ENCODE data around the gene ROPN1B.

ROPN1B gene

DNA sequence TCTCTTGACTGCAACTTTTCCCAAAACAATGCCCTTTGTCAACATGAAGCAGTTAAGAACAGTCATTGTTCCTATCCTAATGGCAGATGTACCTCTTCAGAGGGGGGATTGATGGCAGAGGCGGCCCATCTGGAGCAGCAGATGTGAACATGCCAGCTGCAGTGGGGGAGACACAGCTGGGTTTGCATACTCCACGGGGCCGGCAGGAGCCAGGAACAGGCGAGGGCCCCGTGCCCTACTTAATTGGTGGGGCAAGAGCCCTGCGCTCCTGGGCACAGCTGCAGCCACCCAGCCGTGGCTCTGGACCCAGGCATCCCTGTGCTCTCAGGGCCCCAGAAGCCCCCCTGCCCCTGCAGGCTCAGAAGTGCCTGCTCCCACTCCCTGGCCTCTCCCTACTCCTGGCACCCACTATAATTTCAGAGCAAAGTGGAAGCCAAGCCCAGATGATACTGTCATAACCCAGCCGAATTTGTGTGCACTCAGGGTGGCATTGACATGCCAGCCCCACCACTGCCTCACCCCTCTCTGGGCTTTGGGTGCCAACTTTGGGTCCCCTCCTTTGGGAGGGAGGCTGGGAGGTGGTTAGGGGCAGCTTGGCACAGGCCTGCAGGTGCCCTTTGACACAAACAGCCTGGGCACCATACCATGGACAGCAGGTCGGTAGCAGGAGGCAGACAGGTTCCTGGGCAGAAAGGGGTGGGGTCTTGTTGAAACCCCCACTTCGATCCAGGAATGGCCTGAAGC, 34.6 kb downstream of the ROPN1B start:
- in situ Hi-C loops (cut with HindIII; ENCODE audit: low sequenced_read_pairs): no loop called here

DNA sequence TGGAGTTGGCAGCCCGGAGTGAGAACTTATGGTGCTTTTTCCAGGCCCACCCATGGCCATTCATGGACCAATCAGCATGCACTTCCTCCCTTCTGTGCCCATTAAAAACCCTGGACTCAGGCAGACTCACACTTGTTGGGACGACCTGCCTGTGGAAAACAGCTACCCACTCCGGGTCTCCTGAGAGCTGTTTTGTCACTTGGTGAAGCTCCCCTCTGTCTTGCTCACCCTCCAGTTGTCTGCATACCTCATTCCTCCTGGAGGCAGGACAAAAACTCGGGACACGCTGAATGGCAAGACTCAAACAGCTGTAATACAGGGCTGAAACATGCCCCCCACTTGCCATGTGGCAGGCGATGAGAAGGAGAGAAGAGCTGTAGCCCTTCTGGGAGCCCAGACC, 35.2 kb downstream of the ROPN1B start:
- in situ Hi-C loops (cut with HindIII; ENCODE audit: low sequenced_read_pairs): no loop called here

DNA sequence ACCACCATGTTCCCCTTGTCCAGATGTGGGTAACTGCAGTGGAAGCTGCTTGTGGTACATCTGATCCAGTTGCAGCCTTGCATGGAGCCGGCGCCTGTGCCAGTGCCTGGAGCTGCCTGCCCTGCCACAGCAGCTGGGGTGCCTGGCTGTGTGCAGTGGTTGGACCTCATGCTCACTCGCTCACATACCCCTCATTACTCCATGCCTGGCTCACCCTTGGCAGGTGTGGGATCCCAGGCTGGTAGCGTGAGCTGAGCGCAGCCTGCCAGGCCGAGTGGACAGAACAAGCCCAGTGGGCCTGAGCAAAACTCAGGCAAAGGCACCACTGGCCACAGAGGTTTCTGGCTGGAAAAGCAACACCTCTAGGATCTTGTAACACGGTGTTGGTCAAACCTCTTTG, 35.7 kb downstream of the ROPN1B start:
- in situ Hi-C loops (cut with HindIII; ENCODE audit: low sequenced_read_pairs): no loop called here

DNA sequence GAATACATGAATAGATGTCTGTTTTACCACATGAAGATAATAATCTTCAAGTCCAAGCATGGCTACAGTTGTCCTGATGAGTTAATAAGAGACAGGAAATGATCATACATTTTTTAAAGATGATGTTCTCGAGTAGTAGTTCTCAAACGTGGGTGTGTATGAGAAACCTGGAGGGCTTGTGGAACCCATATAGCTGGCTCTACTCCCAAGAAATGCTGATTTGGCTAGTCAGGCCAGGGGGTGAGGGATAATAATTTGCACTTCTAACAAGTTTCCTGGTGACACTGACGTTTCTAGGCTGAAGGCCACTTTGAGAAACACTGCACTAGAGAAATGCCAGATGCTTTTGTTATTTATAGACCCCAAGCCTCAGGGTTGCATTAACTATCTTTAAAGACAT, 37.0 kb downstream of the ROPN1B start:
- in situ Hi-C loops (cut with HindIII; ENCODE audit: low sequenced_read_pairs): no loop called here

DNA sequence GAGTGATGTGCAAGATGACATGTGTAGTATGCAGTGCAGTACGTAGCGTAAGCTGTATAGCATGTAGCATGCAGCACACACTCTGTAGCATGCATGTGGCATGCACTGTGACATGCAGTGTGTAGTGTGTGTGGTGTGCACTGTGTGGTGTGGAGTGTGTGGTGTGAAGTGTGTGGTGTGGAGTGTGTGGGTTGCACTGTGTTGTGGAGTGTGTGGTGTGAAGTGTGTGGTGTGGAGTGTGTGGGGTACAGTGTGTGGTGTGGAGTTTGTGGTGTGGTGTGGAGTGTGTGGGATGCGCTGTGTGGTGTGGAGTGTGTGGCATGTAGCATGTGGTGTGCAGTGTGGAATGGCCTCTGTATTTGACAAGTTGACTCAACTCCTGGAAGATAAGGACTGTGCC, 39.2 kb downstream of the ROPN1B start:
- in situ Hi-C loops (cut with HindIII; ENCODE audit: low sequenced_read_pairs): no loop called here

DNA sequence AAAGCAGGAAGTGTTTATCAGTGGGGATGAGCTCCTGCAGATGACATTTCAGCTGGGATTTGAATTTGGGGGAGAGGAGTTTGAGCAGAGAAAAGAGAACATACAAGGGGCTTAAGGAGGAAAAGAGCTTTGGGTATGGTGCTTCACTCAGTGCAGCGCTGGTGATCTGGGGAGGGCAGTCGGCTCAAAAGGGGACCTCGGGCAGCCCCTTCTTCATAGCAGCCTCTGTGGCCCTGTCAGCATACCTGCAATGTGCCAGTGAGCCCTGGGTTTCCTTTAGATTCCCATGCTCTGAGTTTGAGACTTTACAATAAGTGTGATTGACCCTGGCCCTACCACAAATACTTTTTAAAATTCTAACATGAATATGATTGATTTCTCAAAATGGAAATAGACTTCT, 40.2 kb downstream of the ROPN1B start:
- in situ Hi-C loops (cut with HindIII; ENCODE audit: low sequenced_read_pairs): no loop called here

DNA sequence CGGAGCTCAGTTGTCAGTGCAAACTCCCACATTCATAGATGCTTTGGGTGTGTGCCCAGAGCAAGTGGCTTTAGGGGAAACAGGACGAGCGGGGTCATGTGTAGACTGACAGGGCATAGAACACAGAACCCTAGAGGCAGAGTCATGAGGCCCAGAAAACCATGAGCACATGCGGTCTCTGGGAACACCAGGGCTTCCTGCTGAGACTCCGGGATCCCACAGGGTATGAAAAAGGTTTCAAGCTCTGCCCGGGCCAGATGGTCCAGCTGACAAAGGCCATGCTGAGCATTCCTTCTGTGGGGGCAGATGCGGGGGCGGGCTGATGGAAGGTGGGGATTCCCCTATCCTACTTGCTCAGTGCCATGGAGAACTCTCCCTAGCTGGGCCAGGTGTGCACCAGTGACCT, 44.8 kb downstream of the ROPN1B start:
- in situ Hi-C loops (cut with HindIII; ENCODE audit: low sequenced_read_pairs): no loop called here

DNA sequence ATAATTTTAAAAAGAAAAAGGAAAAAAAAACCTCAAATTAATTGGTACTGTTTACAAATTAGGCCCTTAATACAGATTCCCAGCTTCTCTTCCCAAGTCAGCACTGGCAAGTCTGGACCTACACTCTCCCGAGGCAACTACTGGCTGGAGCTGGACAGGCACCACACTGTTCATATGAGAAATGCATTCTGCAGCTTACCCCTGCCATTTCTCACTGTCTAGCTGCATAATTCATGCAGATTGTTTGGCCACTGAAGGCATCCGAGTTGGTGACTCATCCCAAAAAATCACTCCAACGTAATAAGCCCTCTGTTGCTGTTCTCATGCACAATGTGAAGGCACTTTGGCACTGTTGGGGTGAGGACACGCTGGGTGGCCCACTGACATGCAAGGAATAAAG, 45.3 kb downstream of the ROPN1B start:
- in situ Hi-C loops (cut with HindIII; ENCODE audit: low sequenced_read_pairs): no loop called here

DNA sequence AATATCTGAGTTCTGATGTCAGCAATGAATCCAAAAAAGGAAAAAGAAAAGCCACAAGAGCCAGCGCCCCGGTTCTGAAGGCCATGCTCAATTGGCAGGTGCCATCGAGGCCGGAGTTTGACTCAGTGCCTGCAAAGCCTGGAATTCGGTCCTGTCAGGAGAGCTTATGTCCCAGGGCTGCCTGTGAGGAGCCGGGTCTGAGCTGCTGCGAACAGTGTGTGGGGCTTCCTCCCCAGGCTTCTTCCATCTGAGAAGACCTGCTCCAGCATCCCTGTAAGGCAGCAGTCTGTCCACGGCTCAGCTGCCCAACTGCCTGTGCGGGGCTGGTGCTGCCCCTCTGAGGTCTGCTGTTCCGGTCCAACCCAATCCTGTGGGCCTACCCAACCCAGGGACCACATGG, 46.1 kb downstream of the ROPN1B start:
- in situ Hi-C loops (cut with HindIII; ENCODE audit: low sequenced_read_pairs): no loop called here

DNA sequence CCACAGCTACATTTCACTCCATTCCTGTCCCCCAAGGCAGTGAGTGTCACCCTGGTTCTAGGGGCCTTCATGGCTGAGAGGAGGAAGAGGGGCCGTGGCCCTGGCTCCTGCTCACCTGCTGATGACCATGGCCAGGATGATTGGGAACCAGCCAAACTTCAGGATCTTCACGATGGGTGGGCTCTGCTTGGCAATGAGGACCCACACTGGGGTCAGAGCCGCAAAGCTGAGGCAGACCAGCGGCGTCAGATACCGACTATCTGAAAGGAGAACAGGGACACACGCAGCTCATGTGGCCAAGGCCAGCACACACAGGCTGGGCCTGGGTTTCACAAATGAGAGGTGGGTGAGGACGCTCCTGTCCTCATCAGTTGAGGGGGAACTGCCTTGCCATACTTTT, 47.6 kb downstream of the ROPN1B start:
- in situ Hi-C loops (cut with HindIII; ENCODE audit: low sequenced_read_pairs): no loop called here

DNA sequence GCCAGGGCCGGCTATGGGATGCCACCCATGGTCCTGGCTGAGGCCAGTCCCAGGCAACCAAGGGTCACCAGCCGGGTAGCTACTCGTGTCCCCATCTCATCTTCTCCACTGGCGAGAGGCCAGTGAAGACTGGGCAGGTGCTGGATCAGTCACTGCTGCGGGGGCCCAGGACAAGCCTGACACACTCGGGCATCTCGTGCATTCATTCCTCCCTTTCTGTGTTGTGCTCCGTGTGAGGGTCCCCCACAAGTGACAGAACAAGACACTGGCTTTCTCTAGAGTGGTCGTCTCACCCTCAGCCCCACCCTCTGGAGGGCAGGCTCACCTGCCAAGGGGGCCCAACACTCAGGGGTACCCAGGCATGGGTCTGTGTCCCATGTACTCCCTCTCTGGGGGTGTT, 48.4 kb downstream of the ROPN1B start:
- in situ Hi-C loops (cut with HindIII; ENCODE audit: low sequenced_read_pairs): no loop called here

DNA sequence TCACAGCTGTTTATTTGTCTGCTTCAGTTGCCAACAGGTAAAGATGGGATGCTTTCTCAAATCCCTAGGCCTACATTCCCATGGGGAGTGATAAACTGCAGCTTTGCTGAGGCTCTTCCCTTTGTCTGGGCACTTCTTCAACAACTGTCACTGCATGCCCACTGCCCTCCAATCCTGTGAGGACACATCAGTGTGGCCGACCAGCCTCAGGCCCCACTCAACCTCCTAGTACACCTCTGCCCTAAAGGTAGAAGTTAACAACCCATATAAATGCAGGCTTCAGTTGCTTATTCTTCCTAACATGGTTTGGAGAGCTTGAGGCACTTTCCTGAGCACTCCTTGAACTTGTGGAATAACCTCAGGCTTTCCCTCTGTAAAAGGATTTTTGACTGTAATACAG, 49.6 kb downstream of the ROPN1B start:
- in situ Hi-C loops (cut with HindIII; ENCODE audit: low sequenced_read_pairs): no loop called here

DNA sequence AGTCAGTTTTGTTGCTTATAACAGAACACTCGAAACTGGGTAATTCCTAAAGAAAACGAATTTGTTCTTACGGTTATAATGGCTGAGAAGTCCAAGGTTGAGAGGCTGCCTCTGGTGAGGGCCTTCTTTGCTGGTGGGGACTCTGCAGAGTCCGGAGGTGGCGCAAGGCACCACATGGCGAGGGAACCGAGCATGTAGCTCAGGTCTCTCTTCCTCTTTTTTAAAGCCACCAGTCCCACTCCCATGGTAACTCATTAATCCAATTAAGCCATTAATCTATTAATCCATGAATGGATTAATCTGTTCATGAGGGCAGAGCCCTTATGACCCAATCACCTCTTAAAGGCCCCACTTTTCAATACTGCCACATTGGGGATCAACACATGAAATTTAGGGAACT, 50.0 kb downstream of the ROPN1B start:
- in situ Hi-C loops (cut with HindIII; ENCODE audit: low sequenced_read_pairs): no loop called here

DNA sequence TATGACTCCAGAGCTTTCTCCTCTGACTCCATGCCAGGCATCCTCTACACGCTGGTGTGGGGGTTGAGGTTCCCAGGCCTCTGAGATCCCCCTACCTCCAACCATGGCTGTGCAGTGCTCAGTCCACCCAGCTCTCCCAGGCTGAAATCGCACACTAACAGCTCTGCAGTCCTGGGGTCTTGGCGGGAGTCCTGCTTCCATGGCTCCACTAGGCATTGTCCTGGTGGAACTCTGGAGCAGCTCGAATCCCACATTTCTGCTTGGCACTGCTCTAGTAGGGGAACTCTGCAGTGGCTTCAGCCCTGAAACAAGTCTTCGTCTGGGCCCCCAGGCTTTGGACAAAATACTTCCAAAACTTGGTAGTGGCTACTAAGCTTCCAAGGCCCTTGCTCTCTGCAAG, 50.7 kb downstream of the ROPN1B start:
- in situ Hi-C loops (cut with HindIII; ENCODE audit: low sequenced_read_pairs): no loop called here

DNA sequence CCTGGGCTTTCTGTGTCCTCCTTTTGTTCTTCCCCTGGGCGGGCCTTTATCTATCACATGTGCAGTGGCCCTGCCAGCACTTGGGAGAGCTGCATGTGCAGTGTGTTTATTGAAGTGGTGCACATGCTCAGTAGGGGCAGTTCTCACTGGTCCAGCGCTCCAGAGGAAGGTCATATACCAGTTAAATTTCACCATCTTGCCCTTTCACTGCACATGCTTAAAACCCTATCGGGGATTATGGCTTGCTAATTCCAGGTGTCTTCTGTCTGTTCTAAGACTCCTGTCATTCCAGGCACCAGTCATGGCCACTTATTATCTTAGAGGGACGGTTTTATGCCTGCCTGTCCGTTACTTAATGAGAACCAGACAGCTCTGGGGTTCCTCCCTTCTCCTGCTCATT, 52.2 kb downstream of the ROPN1B start:
- in situ Hi-C loops (cut with HindIII; ENCODE audit: low sequenced_read_pairs): no loop called here

DNA sequence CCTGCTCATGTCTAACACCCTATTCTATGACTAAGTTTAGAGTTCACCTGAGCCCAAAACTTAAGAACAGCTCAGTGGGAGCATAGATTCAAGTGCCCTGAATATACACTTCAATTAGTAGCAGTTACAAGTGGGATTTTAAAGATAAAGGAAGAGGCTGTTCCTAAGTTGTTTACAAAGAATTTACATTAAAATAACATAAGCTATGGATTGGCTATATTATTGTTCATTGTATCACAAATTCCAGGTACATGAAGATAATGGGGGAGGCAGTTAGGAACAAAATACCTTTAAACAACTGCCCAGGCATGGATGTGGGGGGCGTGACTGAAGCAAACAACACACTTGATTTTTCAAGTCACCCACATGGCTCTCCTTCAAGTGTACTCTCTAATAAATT, 52.7 kb downstream of the ROPN1B start:
- in situ Hi-C loops (cut with HindIII; ENCODE audit: low sequenced_read_pairs): no loop called here

DNA sequence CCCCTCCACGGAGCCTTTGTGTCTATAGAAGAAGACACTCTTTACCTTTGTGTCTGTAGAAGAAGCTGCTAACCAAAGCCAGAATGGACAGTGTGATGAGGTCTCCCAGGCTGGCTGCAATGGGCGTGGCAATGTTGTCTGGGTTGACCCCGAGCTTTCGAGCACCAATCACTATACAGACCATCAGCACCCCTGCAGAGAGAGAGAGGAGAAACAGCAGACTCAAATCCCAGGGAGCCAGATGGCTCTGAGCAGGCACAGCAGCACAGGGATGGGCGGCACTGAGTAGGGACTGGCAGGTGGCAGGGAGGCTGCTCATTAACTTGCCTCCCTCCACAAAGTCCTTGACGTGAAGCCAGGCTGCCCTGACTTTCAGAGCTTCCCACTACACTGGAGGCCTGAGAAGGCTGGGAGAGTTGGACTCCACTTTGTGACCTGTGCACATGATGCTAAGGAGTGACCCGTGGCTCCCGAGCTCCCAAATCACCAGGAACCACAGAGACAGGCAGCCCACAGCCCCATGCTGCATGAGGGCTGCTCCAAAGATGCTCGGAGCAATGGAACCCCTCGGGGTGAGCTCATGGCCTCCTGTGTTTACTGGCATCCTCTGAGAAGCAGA, 53.9 kb downstream of the ROPN1B start:
- in situ Hi-C loops (cut with HindIII; ENCODE audit: low sequenced_read_pairs): no loop called here

DNA sequence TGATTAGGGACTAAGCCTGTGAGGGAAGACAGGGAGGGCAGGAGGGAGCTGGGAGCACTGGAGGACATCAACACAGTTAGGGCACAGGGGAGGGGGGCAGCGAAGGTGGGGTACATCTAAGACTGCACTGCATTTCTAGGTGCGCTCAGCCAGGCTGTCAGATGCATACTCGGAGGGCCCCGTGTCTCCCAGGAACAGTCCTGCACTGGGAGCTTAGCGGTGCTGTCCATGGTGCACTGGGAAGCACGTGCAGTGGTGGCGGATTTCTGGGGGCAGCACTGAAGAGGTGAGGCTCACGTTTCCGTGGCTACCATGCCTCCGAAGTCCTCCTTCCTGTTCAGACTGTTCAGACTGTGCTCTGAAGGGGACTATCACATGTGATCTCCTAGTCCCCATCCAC, 54.4 kb downstream of the ROPN1B start:
- in situ Hi-C loops (cut with HindIII; ENCODE audit: low sequenced_read_pairs): no loop called here

DNA sequence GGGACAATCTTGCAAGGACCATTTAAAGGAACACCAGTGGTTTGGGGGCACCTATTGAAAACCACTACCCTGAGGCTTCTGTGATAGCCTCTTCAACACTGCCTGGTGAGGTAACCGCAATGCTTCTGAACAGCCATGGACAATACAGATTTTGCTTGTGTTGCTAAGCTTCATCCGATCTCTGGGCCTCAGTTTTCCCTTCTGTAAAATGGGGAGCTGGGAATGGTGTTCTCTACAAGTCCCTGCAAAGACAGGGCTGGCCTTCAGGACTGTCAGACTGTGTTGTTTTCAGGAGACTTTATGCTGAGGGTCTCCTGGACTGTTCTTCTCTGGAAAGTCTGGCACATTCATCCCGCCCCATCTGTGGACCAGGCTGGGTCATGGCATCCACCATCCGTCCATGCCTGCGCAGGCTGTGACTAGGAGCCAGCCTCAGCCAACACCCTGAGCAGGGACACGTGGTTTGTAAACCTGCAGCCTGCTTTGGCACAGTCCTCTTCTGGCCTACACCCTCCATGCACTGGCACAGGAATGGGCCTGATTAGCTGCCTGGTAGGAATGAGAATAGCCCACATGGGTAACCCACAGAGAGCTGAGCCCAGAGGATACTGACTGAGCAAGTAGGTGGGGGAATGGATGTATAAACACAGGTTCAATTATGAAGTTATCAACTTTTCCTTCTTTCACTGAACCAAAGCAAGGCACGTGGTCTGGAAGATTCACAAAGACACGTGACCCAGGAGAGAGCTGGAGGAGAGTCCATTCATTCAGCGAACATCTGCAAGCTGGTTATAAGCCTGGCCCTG, 55.3 kb downstream of the ROPN1B start:
- in situ Hi-C loops (cut with HindIII; ENCODE audit: low sequenced_read_pairs): no loop called here

DNA sequence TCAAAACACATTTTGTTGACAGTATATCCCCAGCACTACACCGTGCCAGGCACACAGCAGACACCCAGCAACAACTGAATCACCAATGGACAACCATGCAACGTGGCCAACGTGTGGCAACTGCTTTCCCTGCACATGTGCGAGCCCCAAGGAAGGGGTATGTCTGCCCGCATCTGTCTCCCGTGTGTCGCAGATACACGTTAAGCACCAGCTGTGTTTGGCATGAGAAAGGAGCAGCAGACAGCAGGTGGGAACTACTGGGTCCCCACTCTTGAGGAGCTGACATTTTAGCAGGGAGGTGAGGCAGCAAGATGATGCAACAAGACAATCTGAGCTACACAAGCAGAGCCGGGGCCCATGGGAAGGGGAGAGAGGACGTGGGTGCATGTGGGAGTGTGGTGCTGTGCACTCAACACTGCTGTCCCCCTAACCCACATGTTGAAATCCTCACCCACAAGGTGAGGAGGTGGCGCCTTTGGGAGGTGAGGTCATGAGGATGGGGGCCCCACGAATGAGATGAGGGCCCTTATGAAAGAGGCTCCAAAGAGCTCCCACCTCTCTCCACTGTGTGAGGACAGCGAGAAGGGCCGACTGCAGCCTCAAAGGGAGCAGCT, 56.2 kb downstream of the ROPN1B start:
- in situ Hi-C loops (cut with HindIII; ENCODE audit: low sequenced_read_pairs): no loop called here

DNA sequence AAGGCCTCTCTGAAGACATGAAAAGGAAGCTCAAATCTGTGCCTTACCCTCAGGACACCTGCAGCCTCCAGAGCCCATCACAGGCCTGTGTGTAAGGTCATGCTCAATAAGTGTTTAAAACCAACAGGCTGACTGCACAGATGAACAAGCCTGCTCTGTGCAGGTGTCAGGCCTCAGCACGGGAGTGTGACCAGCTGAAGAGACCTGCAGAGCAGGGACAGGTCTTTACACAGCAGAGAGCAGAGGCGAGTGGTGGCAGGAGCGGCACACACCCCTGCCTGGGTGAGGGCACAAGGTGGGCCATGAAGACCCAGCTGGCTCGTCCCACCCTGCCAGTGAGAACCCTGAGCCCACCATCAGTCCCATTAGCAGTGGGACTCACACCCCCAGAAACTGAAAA, 56.9 kb downstream of the ROPN1B start:
- in situ Hi-C loops (cut with HindIII; ENCODE audit: low sequenced_read_pairs): no loop called here

DNA sequence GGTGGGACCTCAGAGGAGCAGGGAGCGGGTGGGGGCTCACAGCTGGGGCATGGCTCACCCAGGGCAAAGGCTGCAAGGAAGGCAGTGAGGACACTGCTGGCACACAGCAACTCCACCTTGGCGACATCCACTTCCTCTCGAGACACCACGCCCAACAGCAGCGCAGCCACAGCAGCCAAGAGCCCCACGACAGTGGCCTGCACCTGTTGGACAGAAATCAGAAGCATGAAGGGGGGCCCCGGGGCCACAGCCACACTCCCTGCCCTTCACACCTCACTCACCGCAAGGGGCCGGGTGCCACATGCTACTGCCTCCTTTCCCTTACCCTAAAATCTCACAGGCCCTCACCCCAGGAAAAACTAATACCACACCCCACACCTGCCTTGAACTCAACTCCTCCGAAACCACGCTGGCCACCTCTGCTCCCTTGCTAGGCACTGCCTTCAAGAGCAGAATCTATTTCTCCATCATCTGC, 57.3 kb downstream of the ROPN1B start:
- in situ Hi-C loops (cut with HindIII; ENCODE audit: low sequenced_read_pairs): no loop called here
